Stimulated activated CD8-positive, alpha-beta memory T cell treated with anti-CD3 and anti-CD28 coated beads, Interleukin-12 subunit alpha, Interleukin-12 subunit beta, amount 100 ng/mL, for 1 hour (primary cell): ENCODE measurements around the gene PRR27.

Experiments
- DNase-seq: peaks from one replicate; pipeline ENCODE4 v3.0.0-alpha.2; 2020; ENCODE audit warnings: low read depth

PRR27 gene

GRCh38 chr4:70153937-70154336 is at the start of gene PRR27:
Gene PRR27 (plus strand): TSS chr4:70154237. CDS start chr4:70154376, 139 bp downstream.
- no peak for DNase-seq

DNA sequence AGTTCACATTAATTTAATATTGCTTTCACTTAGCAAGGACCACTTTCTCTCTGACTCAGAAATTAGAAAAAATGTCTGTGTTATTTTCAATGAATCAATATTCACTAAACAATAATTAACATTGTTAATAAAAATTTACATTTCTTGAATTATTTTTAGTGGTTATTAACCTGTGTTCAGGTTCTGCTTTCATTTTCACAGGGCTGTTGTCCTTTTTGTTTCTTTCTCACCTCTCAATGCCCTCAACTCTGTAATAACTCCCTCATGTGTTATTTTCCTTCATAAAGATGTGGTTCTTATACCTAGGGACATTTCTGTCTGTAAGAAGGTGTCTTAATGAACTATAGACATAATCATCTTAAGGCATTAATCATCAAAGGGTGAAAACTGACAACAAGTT is 43.1 kb upstream of the PRR27 start:
- DNase-seq, result no peak

- no peak for DNase-seq
These were observed 40.4 kb upstream of the PRR27 start for GRCh38 chr4:70113656-70114055.

DNA sequence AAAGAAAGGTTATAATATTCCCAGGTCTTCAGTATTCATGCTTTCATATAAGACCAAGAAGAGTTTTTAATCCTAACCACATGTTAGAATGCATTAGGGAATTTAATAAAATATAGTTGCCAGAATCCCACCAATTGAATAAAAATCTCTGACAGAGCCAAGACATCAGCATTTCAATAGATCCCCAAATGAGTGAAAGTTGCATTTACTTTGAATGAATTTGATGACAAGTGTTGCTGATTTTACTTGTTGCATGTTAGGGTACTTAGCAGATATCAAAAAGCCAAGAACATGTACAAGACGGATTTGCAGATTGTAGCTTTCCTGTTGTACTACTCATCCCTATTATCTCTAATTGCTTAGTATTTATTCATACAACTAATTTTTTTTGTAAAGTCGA is 39.9 kb upstream of the PRR27 start:
- DNase-seq, result no peak

DNA sequence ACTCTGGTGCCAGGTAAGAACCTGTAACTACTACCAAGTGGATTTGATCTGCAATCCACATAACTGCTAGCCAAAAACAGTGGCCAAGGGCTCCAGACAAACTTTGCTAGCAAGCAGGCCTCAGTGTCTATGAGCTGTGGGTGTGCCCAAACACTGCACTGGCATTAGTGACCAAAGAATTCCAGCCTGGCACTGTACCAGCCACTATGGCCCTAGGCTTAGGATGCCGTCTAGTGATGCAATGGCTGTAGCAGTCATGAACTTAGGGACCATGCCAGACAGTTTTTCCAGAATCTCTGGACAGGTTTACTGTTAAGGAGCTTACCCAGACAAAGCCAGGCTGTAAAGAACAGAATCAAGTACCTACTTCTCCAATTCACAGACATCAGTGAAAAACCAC is 33.7 kb upstream of the PRR27 start:
- no peak for DNase-seq

DNA sequence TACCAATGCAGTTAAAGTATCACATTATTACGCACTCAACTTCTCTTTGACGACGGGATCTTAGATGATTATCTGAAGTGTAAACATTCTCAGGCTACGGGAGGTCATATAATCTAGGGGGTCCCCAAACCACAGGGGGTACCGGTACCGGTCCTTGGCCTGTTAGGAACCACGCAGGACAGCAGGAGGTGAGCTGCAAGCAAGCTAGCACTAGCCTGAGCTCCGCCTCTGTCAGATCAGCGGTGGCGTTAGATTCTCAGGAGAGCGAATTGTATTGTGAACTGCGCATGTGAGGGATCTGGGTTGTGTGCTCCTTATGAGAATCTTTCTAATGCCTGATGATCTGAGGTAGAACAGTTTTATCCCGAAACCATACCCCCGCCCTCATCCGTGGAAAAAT is 20.6 kb upstream of the PRR27 start:
- DNase-seq, result no peak

- DNase-seq, result no peak
These were observed 15.3 kb upstream of the PRR27 start for GRCh38 chr4:70138751-70139150.

GRCh38 chr4:70151271-70151670 is 2.8 kb upstream of the PRR27 start:
- no peak for DNase-seq

DNA sequence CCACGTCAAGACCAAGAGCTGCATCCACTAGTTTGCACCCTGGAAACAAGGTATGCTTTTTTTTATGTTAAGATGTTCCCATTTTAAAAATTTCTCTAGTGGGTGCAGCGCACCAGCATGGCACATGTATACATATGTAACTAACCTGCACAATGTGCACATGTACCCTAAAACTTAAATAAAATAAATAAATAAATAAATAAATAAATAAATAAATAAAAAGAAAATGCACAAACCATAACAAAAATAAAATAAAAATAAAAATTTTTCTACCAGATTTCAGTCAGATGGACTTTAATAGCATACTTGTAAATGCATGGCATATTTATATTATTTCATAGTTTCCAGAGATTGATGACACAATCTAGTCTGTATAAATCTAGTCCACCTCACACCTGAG is 1.9 kb upstream of the PRR27 start:
- DNase-seq, result no peak

DNA sequence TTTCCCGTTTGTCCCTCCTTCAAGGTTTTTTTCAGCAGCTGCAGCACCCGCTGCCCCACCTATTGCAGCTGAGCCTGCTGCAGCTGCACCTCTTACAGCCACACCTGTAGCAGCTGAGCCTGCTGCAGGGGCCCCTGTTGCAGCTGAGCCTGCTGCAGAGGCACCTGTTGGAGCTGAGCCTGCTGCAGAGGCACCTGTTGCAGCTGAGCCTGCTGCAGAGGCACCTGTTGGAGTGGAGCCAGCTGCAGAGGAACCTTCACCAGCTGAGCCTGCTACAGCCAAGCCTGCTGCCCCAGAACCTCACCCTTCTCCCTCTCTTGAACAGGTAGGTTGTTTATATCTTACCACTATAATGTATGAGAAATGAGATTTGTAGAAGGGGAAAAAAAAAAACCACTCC is 4.5 kb downstream of the PRR27 start:
- no peak for DNase-seq

DNA sequence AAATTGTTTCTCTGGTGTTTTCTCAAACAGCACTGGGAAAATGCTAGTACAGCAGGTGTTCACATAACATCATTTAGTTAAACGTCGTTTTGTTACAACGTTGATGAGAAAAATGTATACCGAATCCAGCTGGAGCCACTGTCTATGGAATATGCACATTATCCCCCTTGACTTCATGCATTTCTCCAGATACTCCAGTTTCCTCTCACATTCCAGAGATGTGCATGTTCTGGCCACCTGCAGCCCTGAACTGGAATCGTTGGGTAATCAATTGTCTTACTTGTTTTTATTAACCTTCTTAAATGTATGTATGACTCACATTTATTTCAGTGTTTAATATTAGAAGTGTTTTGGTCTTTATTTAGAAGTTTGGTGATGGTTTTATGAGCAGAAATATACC is 23.1 kb downstream of the PRR27 start:
- DNase-seq, result no peak

- DNase-seq, result no peak
These were observed 24.1 kb downstream of the PRR27 start for GRCh38 chr4:70178075-70178660.

- no peak for DNase-seq
These were observed 25.8 kb downstream of the PRR27 start for GRCh38 chr4:70179811-70180210.

- no peak for DNase-seq
These were observed 27.8 kb downstream of the PRR27 start for GRCh38 chr4:70181864-70182263.

DNA sequence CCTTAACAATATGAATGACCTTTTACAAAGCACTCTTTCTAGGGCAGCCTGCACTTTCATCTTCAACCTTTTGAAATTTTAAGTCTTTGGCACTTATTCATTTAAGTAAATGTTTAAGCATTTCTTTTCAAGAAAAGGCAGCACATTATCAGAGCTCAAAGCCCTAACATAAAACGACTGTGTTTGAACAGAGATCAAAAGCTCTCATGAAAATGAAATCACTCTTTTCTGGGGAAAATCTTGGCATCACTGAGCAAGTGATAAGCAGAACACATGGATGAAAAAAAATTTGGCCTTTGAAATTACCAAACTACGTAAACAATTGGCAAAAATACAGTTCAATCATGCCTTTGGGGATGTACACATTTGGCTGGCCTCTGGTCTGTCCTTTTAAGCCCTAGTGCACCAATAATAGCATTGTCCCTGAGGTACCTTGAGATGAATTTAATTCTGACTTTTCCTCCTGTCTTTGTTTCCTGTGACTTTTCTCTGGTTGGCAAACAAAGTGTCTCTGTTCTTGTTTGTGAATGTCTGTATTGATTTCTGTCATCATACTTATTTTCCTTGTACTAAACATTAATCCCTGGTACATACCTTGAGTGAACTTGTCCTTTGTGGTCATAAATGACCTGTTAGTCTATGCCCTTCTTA is 28.6 kb downstream of the PRR27 start:
- DNase-seq, result no peak

- no peak for DNase-seq
These were observed 29.3 kb downstream of the PRR27 start for GRCh38 chr4:70183168-70183939.

GRCh38 chr4:70183940-70184246 is 29.9 kb downstream of the PRR27 start:
- DNase-seq, result no peak

- no peak for DNase-seq
These were observed 33.2 kb downstream of the PRR27 start for GRCh38 chr4:70187216-70187615.

- DNase-seq, result no peak
These were observed 36.5 kb downstream of the PRR27 start for GRCh38 chr4:70190579-70190978.

DNA sequence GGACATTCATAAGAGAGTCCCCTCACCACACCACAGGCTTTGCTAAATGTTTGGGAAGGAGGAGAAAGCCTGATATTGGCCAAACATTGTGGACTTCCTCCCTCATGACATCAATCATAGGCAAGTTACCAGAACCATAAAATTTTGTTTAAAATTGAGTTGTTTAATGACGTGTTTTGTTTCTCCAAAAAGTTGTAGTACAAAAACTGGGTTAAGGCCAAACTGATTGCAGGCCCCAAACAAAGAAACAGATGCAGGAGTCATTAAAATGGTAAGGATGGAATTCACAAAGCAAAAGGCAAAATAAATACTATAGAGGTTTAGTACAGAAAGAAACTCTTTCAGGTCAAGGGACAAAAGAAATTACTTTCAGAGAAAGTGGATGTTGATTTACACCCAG is 37.6 kb downstream of the PRR27 start:
- DNase-seq, result no peak

DNA sequence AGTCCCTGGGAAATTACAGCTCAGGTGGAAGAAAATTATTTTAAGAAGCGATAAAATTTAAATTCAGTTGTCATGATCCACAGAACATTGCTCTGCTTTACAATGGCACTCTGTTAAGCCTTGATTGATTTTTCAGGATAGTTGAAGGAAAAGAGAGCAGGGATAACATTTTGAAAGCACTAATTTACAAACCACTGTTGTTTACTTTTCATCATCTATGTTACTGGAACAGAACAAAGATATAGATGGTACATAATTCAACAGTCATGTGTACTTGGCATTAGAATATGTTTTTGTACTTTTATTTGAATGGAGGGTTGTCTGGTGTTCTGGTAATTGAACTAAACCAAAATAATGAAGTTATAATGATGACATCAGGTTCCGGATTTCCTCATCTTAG is 38.9 kb downstream of the PRR27 start:
- no peak for DNase-seq

DNA sequence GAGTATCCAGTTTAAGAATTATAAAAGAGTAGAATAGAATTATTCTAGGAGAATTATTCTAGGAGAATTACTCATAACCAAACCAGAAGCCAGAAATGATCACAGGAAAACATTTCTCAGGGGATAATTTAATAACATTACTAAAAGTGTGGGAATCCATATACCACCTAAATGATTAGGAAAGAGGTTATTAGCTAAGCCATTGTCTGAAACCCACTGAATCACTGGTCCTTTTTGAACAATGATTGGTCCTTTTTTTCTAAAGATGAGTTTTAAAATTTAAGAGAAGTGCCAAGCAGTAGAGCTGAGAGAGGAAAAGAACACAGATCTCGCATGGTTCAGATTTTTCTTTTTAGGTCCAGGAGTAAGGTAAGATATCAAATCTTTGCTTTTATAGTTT is 41.4 kb downstream of the PRR27 start, which contains the start of gene ODAM:
Gene ODAM, plus strand, starts transcription at position 301 of the 400 bp plus-strand sequence. CDS start 819 bp downstream, outside the sequence.
- DNase-seq, result no peak

- DNase-seq, result no peak
These were observed 42.8 kb downstream of the PRR27 start for GRCh38 chr4:70196857-70197256.

DNA sequence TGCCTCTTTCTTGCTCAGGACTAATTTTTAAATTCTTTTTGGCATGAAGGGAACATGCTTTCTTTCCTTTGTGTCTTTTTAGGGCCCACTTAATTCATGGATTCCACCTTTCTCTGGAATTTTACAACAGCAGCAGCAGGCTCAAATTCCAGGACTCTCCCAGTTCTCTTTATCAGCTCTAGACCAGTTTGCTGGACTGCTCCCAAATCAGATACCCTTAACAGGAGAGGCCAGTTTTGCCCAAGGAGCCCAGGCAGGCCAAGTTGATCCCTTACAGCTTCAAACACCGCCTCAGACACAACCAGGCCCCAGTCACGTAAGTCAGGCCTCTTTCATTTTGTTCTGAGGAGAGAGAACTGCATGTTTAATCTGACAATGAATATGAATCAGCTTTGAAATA is 43.8 kb downstream of the PRR27 start:
- no peak for DNase-seq
